H9 (cell line): ENCODE measurements around the gene CACNG6. TPM values are rescaled to one million over a fixed set of nuclear protein-coding genes. Genes with fewer than 3 reads are reported as not detected.

Experiments
- DNase-seq: peaks from one replicate; pipeline ENCODE4 v3.0.0-alpha.2; 2017
- H2AFZ ChIP-seq: one replicate; pipeline ENCODE4 v1.6.1; 2013; ENCODE audit warnings: mild to moderate bottlenecking, low read length, control low read depth, moderate library complexity
- H2AK5ac ChIP-seq: 2 replicates; pipeline ENCODE4 v1.6.1; 2013; ENCODE audit warnings: low read length, control low read depth, mixed read lengths; ENCODE audit not compliant: insufficient read length
- H2BK120ac ChIP-seq: one replicate; pipeline ENCODE4 v1.6.1; 2013; ENCODE audit warnings: low read depth, mild to moderate bottlenecking, low read length, control low read depth, inconsistent platforms; ENCODE audit not compliant: poor library complexity, severe bottlenecking
- H2BK12ac ChIP-seq: 2 replicates; pipeline ENCODE4 v1.6.1; 2013; ENCODE audit warnings: low read length, control low read depth, mixed read lengths, low read depth; ENCODE audit not compliant: insufficient read length
- H2BK15ac ChIP-seq: 2 replicates; pipeline ENCODE4 v1.6.1; 2013; ENCODE audit warnings: low read depth, low read length, control low read depth
- H2BK20ac ChIP-seq: one replicate; pipeline ENCODE4 v1.6.1; 2013; ENCODE audit warnings: low read depth, mild to moderate bottlenecking, low read length, control low read depth, inconsistent platforms; ENCODE audit not compliant: poor library complexity, severe bottlenecking
- H2BK5ac ChIP-seq: 2 replicates; pipeline ENCODE4 v1.6.1; 2013; ENCODE audit warnings: low read length, control low read depth, mixed read lengths; ENCODE audit not compliant: insufficient read length
- H3K14ac ChIP-seq: 2 replicates; pipeline ENCODE4 v1.6.1; 2013; ENCODE audit warnings: low read length, control low read depth; ENCODE audit not compliant: insufficient read depth
- H3K18ac ChIP-seq: 2 replicates; pipeline ENCODE4 v1.6.1; 2013; ENCODE audit warnings: low read depth, mild to moderate bottlenecking, mixed read lengths, low read length, control low read depth; ENCODE audit not compliant: insufficient read length
- H3K23ac ChIP-seq: 2 replicates; pipeline ENCODE4 v1.6.1; 2013; ENCODE audit warnings: low read length, control low read depth, mixed read lengths, low read depth; ENCODE audit not compliant: insufficient read length
- H3K23me2 ChIP-seq: 2 replicates; pipeline ENCODE4 v1.6.1; 2013; ENCODE audit warnings: low read depth, mild to moderate bottlenecking, mixed read lengths, low read length, control low read depth; ENCODE audit not compliant: insufficient read length, poor library complexity, severe bottlenecking
- H3K27ac ChIP-seq: 2 replicates; pipeline ENCODE4 v1.5.1; 2013; ENCODE audit warnings: low read length, control low read depth, mixed read lengths, low read depth; ENCODE audit not compliant: insufficient read length
- H3K27me3 ChIP-seq: 2 replicates; pipeline ENCODE4 v1.6.1; 2013; ENCODE audit warnings: low read length, control low read depth, inconsistent platforms; ENCODE audit not compliant: insufficient read depth
- H3K4ac ChIP-seq: 2 replicates; pipeline ENCODE4 v1.6.1; 2013; ENCODE audit warnings: low read depth, mild to moderate bottlenecking, control low read depth, inconsistent platforms, low read length, moderate library complexity
- H3K4me1 ChIP-seq: 2 replicates; pipeline ENCODE4 v1.6.1; 2013; ENCODE audit warnings: low read length, control low read depth, inconsistent platforms; ENCODE audit not compliant: insufficient read depth
- H3K4me2 ChIP-seq: 2 replicates; pipeline ENCODE4 v1.6.1; 2013; ENCODE audit warnings: low read length, control low read depth, mixed read lengths; ENCODE audit not compliant: insufficient read length, insufficient read depth
- H3K56ac ChIP-seq: 2 replicates; pipeline ENCODE4 v1.6.1; 2013; ENCODE audit warnings: low read depth, mild to moderate bottlenecking, mixed read lengths, low read length, control low read depth; ENCODE audit not compliant: insufficient read length
- H3K79me1 ChIP-seq: 2 replicates; pipeline ENCODE4 v1.6.1; 2013; ENCODE audit warnings: low read depth, mild to moderate bottlenecking, moderate library complexity, low read length, control low read depth, inconsistent platforms; ENCODE audit not compliant: insufficient read depth, poor library complexity, severe bottlenecking
- H3K79me2 ChIP-seq: 2 replicates; pipeline ENCODE4 v1.6.1; 2013; ENCODE audit warnings: low read length, control low read depth, inconsistent platforms; ENCODE audit not compliant: insufficient read depth
- H3K9ac ChIP-seq: 2 replicates; pipeline ENCODE4 v1.6.1; 2013; ENCODE audit warnings: low read length, control low read depth, mixed read lengths; ENCODE audit not compliant: insufficient read length; ENCODE audit errors: extremely low read depth
- H3K9me3 ChIP-seq: one replicate; pipeline ENCODE4 v1.6.1; 2013; ENCODE audit warnings: low read depth, low read length, inconsistent platforms; ENCODE audit not compliant: control insufficient read depth
- H3T11ph ChIP-seq: one replicate; pipeline ENCODE4 v1.6.1; 2013; ENCODE audit warnings: mild to moderate bottlenecking, low read length, control low read depth, inconsistent platforms
- H4K20me1 ChIP-seq: one replicate; pipeline ENCODE4 v1.6.1; 2013; ENCODE audit not compliant: control insufficient read depth, insufficient read length, insufficient read depth
- H4K5ac ChIP-seq: 2 replicates; pipeline ENCODE4 v1.6.1; 2013; ENCODE audit warnings: low read depth, mild to moderate bottlenecking, mixed read lengths, low read length, control low read depth; ENCODE audit not compliant: insufficient read length
- H4K8ac ChIP-seq: replicated peaks from 2 replicates; pipeline ENCODE4 v1.6.1; 2013; ENCODE audit warnings: low read length, control low read depth, mixed read lengths, low read depth; ENCODE audit not compliant: insufficient read length
- H4K91ac ChIP-seq: 2 replicates; pipeline ENCODE4 v1.6.1; 2013; ENCODE audit warnings: low read depth, mild to moderate bottlenecking, moderate library complexity, mixed read lengths, low read length, control low read depth; ENCODE audit not compliant: insufficient read length
- H3K27ac Mint-ChIP-seq, 3 experiments: 2 replicates in 2 of 3; 3 replicates in 1 of 3; pipeline ENCODE4 v1.8.0; 2020 to 2021; ENCODE audit warnings: mixed read lengths in 3 of 3, mild to moderate bottlenecking in 1 of 3, moderate library complexity in 1 of 3
- H3K27me3 Mint-ChIP-seq: 2 replicates; pipeline ENCODE4 v1.8.0; 2021; ENCODE audit warnings: low read depth, mild to moderate bottlenecking, moderate library complexity, mixed read lengths
- H3K36me3 Mint-ChIP-seq, 3 experiments: 2 replicates in 2 of 3; 3 replicates in 1 of 3; pipeline ENCODE4 v1.8.0; 2020 to 2021; ENCODE audit warnings: low read depth in 3 of 3, mixed read lengths in 3 of 3; ENCODE audit not compliant: insufficient read depth in 1 of 3
- H3K4me1 Mint-ChIP-seq, 2 experiments: 2 replicates each; pipeline ENCODE4 v1.8.0; 2020; ENCODE audit warnings: mixed read lengths in 2 of 2
- H3K4me3 Mint-ChIP-seq, 2 experiments: 2 replicates in 1 of 2; 3 replicates in 1 of 2; pipeline ENCODE4 v1.8.0; 2020 to 2021; ENCODE audit warnings: mild to moderate bottlenecking in 2 of 2, mixed read lengths in 2 of 2, moderate library complexity in 1 of 2
- H3K9me3 Mint-ChIP-seq, 2 experiments: 2 replicates in 1 of 2; 3 replicates in 1 of 2; pipeline ENCODE4 v1.8.0; 2020; ENCODE audit warnings: mild to moderate bottlenecking in 2 of 2, mixed read lengths in 2 of 2, moderate library complexity in 1 of 2
- WGBS: extraction: QIAGEN DNeasy Blood & Tissue Kit; methylation state at CpG from one replicate; pipeline ENCODE4 v1.1.7; 2013; ENCODE audit warnings: missing lambda C conversion rate, low lambda C conversion rate, mixed read lengths; ENCODE audit not compliant: insufficient read length; ENCODE audit errors: extremely low coverage; 5-methylcytosine and 5-hydroxymethylcytosine counted together
- long read RNA-seq: library from polyadenylated mRNA; unstranded; transcript quantifications from one replicate; pipeline ENCODE4 v2.0.0, GENCODE V29; 2020
- total RNA-seq: library from RNA; stranded (reverse); gene quantifications from 2 replicates; pipeline ENCODE4 v1.2.1, GENCODE V29; 2021
- TF ChIP-seq, protein P1 (sequence below): fragments of 200-600 bp; sonication (generic); conservative IDR thresholded peaks from 3 replicates; pipeline ENCODE4 v1.8.0; 2021; ENCODE audit warnings: antibody characterized with exemption, mild to moderate bottlenecking

The CACNG6 gene, protein sequence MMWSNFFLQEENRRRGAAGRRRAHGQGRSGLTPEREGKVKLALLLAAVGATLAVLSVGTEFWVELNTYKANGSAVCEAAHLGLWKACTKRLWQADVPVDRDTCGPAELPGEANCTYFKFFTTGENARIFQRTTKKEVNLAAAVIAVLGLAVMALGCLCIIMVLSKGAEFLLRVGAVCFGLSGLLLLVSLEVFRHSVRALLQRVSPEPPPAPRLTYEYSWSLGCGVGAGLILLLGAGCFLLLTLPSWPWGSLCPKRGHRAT
- 1.6 and 2.0 TPM in 2 replicates for total RNA-seq
- long read RNA-seq, partial matches to known transcripts = 0 of 1 reads
- long read RNA-seq, other reads (novel, unspliced or antisense) = 1 of 1 reads

- no peak within 1 kb of the TSS for H3K9ac ChIP-seq
- H4K5ac ChIP-seq = no peak within 1 kb of the TSS
- DNase-seq = peak; percentile 74
- H2BK12ac ChIP-seq = no peak within 1 kb of the TSS
- H3K56ac ChIP-seq = no peak within 1 kb of the TSS
- peak within 1 kb of the TSS; percentile 75; the same call in 1 of the 2 replicates for H3K14ac ChIP-seq
- H3K27ac ChIP-seq = no peak within 1 kb of the TSS
- no peak within 1 kb of the TSS for H2BK15ac ChIP-seq
- TF ChIP-seq, protein P1, sequence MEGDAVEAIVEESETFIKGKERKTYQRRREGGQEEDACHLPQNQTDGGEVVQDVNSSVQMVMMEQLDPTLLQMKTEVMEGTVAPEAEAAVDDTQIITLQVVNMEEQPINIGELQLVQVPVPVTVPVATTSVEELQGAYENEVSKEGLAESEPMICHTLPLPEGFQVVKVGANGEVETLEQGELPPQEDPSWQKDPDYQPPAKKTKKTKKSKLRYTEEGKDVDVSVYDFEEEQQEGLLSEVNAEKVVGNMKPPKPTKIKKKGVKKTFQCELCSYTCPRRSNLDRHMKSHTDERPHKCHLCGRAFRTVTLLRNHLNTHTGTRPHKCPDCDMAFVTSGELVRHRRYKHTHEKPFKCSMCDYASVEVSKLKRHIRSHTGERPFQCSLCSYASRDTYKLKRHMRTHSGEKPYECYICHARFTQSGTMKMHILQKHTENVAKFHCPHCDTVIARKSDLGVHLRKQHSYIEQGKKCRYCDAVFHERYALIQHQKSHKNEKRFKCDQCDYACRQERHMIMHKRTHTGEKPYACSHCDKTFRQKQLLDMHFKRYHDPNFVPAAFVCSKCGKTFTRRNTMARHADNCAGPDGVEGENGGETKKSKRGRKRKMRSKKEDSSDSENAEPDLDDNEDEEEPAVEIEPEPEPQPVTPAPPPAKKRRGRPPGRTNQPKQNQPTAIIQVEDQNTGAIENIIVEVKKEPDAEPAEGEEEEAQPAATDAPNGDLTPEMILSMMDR = no peak
- H3K36me3 Mint-ChIP-seq = no peaks in the 10 kb centered on the region; a peak in 1 of 7 replicates
- no peak within 1 kb of the TSS for H2BK5ac ChIP-seq
- no peak within 1 kb of the TSS for H3K27ac Mint-ChIP-seq
- WGBS = no CpG with 5 or more reads among the region's 66 CpGs
- H3K4ac ChIP-seq = no peak within 1 kb of the TSS; the same call in 1 of the 2 replicates
- peak within 1 kb of the TSS; percentile 55 for H3K4me2 ChIP-seq
- H3T11ph ChIP-seq = no peak within 1 kb of the TSS
- H3K9me3 Mint-ChIP-seq = no peaks in the 10 kb centered on the region; a peak in 1 of 5 replicates
- peak within 1 kb of the TSS; percentile 33 for H3K18ac ChIP-seq
- H3K27me3 ChIP-seq = no peaks in the 10 kb centered on the region; the same call in 1 of the 2 replicates
- no peaks in the 10 kb centered on the region for H3K4me1 ChIP-seq
- no peak within 1 kb of the TSS for H2BK20ac ChIP-seq
- H3K79me1 ChIP-seq = no peaks in the 10 kb centered on the region
- peak within 1 kb of the TSS; percentile 64 to 73 for H3K4me3 Mint-ChIP-seq
- H3K27me3 Mint-ChIP-seq = peaks cover 46% of the 10 kb centered on the region
- H2AK5ac ChIP-seq = no peak within 1 kb of the TSS
- peaks cover 5% of the 10 kb centered on the region for H3K23me2 ChIP-seq
- no peak within 1 kb of the TSS for H2BK120ac ChIP-seq
- H4K8ac ChIP-seq = no peak within 1 kb of the TSS
- peaks cover 4 to 19% of the 10 kb centered on the region in 2 experiments for H3K4me1 Mint-ChIP-seq
- no peak within 1 kb of the TSS for H3K23ac ChIP-seq
- no peaks in the 10 kb centered on the region for H3K9me3 ChIP-seq
- H2AFZ ChIP-seq = no peak within 1 kb of the TSS
- no peaks in the 10 kb centered on the region for H4K20me1 ChIP-seq
- H3K79me2 ChIP-seq = no peaks in the 10 kb centered on the region
- no peak within 1 kb of the TSS for H4K91ac ChIP-seq
Measured at GRCh38 chr19:53991224-53992113, at the start of gene CACNG6. Gene CACNG6, plus strand, starts transcription at chr19:53991637. Its CDS starts 1,241 bp downstream, at chr19:53992878.
